ENCODE data around the gene BCDIN3D. TPM values are rescaled to one million over a fixed set of nuclear protein-coding genes. Genes with fewer than 3 reads are reported as not detected.

Gene BCDIN3D
- total and polyA plus RNA-seq, 5 donors: 2.2 to 3.6 (median 3.1) TPM

GRCh38 chr12:49819786-49820185 lies 23.1 kb downstream of the BCDIN3D start:
- intact Hi-C loops (cut with DNase I): no loop called here
- Histone ChIP-seq H3K9me3 (ENCODE audit: control insufficient read depth, low read length) (no peaks in the 10 kb centered on the region), H3K27ac (ENCODE audit: low read length) (peak overlapping the region; percentile 66), H3K27me3 (ENCODE audit: control insufficient read depth, insufficient read depth) (no peaks in the 10 kb centered on the region), H3K4me1 (ENCODE audit: control insufficient read depth, insufficient read depth, low read length) (peaks cover 23% of the 10 kb centered on the region), H3K4me3 (ENCODE audit: low read length) (no peak overlapping the region)
- no peak for DNase-seq
- WGBS: 51% methylated on average over 2 of the region's 2 CpGs
- peak in 1 of 2 donors; percentile 17 for ATAC-seq

- Histone ChIP-seq H3K27me3 (ENCODE audit: control insufficient read depth, insufficient read depth) (no peaks in the 10 kb centered on the region), H3K4me1 (ENCODE audit: control insufficient read depth, insufficient read depth, low read length) (peaks cover 16% of the 10 kb centered on the region), H3K27ac (ENCODE audit: low read length) (no peak overlapping the region), H3K4me3 (ENCODE audit: low read length) (no peak overlapping the region), H3K9me3 (ENCODE audit: control insufficient read depth, low read length) (no peaks in the 10 kb centered on the region)
- 76% methylated on average over 7 of the region's 7 CpGs for WGBS
- DNase-seq: no peak
- intact Hi-C loops (cut with DNase I): no loop called here
- no peak for ATAC-seq
Observed at GRCh38 chr12:49818241-49818895, 24.5 kb downstream of the BCDIN3D start.

- Histone ChIP-seq H3K4me3 (ENCODE audit: low read length) (no peak overlapping the region), H3K4me1 (ENCODE audit: control insufficient read depth, insufficient read depth, low read length) (peaks cover 20% of the 10 kb centered on the region), H3K27me3 (ENCODE audit: control insufficient read depth, insufficient read depth) (no peaks in the 10 kb centered on the region), H3K9me3 (ENCODE audit: control insufficient read depth, low read length) (no peaks in the 10 kb centered on the region), H3K27ac (ENCODE audit: low read length) (no peak overlapping the region)
- WGBS: 91% methylated on average over 1 of the region's 1 CpG
- intact Hi-C loops (cut with DNase I): no loop called here
- no peak for DNase-seq
- ATAC-seq: no peak
Observed at GRCh38 chr12:49813131-49813530, 29.8 kb downstream of the BCDIN3D start.

GRCh38 chr12:49811961-49812401 lies 30.9 kb downstream of the BCDIN3D start:
- Histone ChIP-seq H3K27ac (ENCODE audit: low read length) (no peak overlapping the region), H3K4me1 (ENCODE audit: control insufficient read depth, insufficient read depth, low read length) (peaks cover 24% of the 10 kb centered on the region), H3K9me3 (ENCODE audit: control insufficient read depth, low read length) (no peaks in the 10 kb centered on the region), H3K27me3 (ENCODE audit: control insufficient read depth, insufficient read depth) (no peaks in the 10 kb centered on the region), H3K4me3 (ENCODE audit: low read length) (no peak overlapping the region)
- intact Hi-C loops (cut with DNase I): no loop called here
- DNase-seq (no peak), ATAC-seq (no peak)
- 81% methylated on average over 4 of the region's 4 CpGs for WGBS

- WGBS: 75% methylated on average over 5 of the region's 5 CpGs
- Histone ChIP-seq H3K27me3 (ENCODE audit: control insufficient read depth, insufficient read depth) (no peaks in the 10 kb centered on the region), H3K27ac (ENCODE audit: low read length) (no peak overlapping the region), H3K4me1 (ENCODE audit: control insufficient read depth, insufficient read depth, low read length) (peaks cover 26% of the 10 kb centered on the region), H3K9me3 (ENCODE audit: control insufficient read depth, low read length) (no peaks in the 10 kb centered on the region), H3K4me3 (ENCODE audit: low read length) (no peak overlapping the region)
- intact Hi-C loops (cut with DNase I): no loop called here
- no peak for ATAC-seq
- no peak for DNase-seq
Observed at GRCh38 chr12:49811136-49811535, 31.8 kb downstream of the BCDIN3D start.

DNA sequence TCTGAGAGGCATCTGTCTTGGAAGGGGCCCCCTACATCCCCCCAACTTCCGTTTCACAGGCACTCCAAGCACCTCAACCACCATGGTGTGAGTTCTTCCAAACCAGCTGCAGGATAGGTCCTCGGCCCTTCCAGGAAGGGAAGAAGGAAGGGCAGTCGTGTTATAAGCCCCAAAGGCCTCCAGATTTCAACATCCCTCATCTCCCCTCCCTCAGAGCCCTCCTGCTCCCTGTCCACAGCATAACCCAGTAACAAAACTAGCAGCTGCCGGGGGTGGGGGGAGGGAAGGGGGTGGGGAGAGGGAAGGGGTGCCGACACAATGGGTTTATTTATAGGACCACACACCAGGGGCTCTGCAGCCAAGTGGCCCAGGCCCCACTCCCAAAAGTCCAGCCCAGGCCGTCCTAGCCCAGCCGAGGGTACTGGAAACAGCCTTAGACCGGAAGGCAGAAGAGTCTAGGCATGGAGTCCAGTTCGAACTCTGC lies 33.0 kb downstream of the BCDIN3D start:
- no peak overlapping the region for H3K4me3 ChIP-seq (ENCODE audit: low read length)
- H3K27ac ChIP-seq (ENCODE audit: low read length): peak overlapping the region; percentile 94
- peak in 2 of 3 donors; percentile 70 to 75 for DNase-seq
- WGBS: 22% methylated on average over 9 of the region's 9 CpGs
- ATAC-seq: peak; percentile 44 to 48
- no peaks in the 10 kb centered on the region for H3K9me3 ChIP-seq (ENCODE audit: control insufficient read depth, low read length)
- no peaks in the 10 kb centered on the region for H3K27me3 ChIP-seq (ENCODE audit: control insufficient read depth, insufficient read depth)
- intact Hi-C loops (cut with DNase I): no loop called here
- peaks cover 28% of the 10 kb centered on the region for H3K4me1 ChIP-seq (ENCODE audit: control insufficient read depth, insufficient read depth, low read length)

GRCh38 chr12:49809381-49809905 lies 33.5 kb downstream of the BCDIN3D start:
- intact Hi-C loops (cut with DNase I): no loop called here
- Histone ChIP-seq H3K27me3 (ENCODE audit: control insufficient read depth, insufficient read depth) (no peaks in the 10 kb centered on the region), H3K9me3 (ENCODE audit: control insufficient read depth, low read length) (no peaks in the 10 kb centered on the region), H3K4me1 (ENCODE audit: control insufficient read depth, insufficient read depth, low read length) (peaks cover 28% of the 10 kb centered on the region), H3K27ac (ENCODE audit: low read length) (peak overlapping the region; percentile 94), H3K4me3 (ENCODE audit: low read length) (no peak overlapping the region)
- ATAC-seq: peak; percentile 77 to 78
- peak; percentile 72 to 89 (median 78) for DNase-seq
- WGBS: 20% methylated on average over 4 of the region's 4 CpGs

DNA sequence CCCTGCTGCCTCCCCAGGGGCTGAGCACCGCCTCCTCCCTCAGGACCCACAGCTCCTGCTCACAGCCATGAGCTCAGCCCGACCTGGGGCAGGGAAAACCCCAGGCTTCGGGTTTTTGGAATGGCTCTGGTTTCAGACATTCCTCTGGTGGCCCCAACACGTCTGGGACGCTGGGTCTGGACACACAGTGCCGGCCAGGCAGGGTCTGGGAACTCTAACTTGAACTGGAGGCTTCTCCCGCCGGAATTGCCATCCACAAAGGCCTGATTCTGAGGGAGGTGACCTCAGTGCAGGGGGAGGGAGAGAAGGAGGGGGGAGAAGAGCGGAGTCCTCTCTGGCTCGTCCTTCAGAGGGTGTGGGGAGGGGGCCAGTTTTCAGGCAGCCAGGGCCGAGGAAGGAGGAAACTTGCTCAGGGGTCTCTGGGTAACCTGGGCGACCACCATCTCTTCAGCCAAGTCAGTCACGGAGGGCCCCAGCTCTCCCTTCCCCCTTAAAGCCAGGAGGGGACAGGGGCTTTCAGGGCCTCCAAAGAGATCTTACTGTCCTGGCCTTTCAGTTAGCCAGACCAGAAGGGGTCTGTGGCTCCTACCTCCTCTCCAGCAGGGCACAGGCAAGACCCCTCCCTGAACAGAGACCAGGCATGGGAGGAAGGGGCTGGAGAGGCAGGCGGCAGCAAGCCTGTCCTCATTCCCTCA lies 34.1 kb downstream of the BCDIN3D start:
- H3K4me1 ChIP-seq (ENCODE audit: control insufficient read depth, insufficient read depth, low read length): peaks cover 28% of the 10 kb centered on the region
- H3K27me3 ChIP-seq (ENCODE audit: control insufficient read depth, insufficient read depth): no peaks in the 10 kb centered on the region
- no peak overlapping the region for H3K4me3 ChIP-seq (ENCODE audit: low read length)
- intact Hi-C loops (cut with DNase I): no loop called here
- DNase-seq (peak; percentile 86 to 94 (median 90)), ATAC-seq (peak; percentile 87 to 89)
- H3K27ac ChIP-seq (ENCODE audit: low read length): peak overlapping the region; percentile 94
- H3K9me3 ChIP-seq (ENCODE audit: control insufficient read depth, low read length): no peaks in the 10 kb centered on the region
- 41% methylated on average over 14 of the region's 14 CpGs for WGBS

- Histone ChIP-seq H3K9me3 (ENCODE audit: control insufficient read depth, low read length) (no peaks in the 10 kb centered on the region), H3K4me3 (ENCODE audit: low read length) (no peak overlapping the region), H3K27me3 (ENCODE audit: control insufficient read depth, insufficient read depth) (no peaks in the 10 kb centered on the region), H3K27ac (ENCODE audit: low read length) (peak overlapping the region; percentile 73), H3K4me1 (ENCODE audit: control insufficient read depth, insufficient read depth, low read length) (peaks cover 28% of the 10 kb centered on the region)
- 70% methylated on average over 12 of the region's 12 CpGs for WGBS
- ATAC-seq (no peak), DNase-seq (peak in 1 of 3 donors; percentile 60)
- intact Hi-C loops (cut with DNase I): no loop called here
Observed at GRCh38 chr12:49807991-49808580, 34.8 kb downstream of the BCDIN3D start.

DNA sequence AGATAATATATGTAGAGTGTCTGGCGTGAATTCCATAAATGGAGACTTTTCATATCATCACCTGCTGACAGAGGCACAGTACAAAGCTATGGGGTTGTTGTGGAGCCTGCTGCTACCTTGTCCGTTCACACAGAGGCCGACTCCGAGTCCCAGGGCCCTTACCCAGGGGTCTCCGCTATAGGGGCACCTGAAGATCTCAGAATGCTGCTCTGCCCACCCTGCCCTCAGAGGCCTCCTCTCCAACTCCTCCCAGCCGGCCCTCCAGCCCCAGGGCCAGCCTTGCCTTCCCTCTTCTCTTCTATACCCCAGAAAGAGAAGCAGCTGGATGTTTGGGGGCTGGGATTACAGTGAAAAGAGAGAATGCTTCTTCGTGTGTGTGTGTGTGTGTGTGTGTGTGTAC lies 36.0 kb downstream of the BCDIN3D start:
- WGBS: 73% methylated on average over 7 of the region's 7 CpGs
- ATAC-seq (no peak), DNase-seq (no peak)
- intact Hi-C loops (cut with DNase I): no loop called here
- H3K4me3 ChIP-seq (ENCODE audit: low read length): no peak overlapping the region
- peaks cover 28% of the 10 kb centered on the region for H3K4me1 ChIP-seq (ENCODE audit: control insufficient read depth, insufficient read depth, low read length)
- H3K9me3 ChIP-seq (ENCODE audit: control insufficient read depth, low read length): no peaks in the 10 kb centered on the region
- H3K27ac ChIP-seq (ENCODE audit: low read length): no peak overlapping the region
- no peaks in the 10 kb centered on the region for H3K27me3 ChIP-seq (ENCODE audit: control insufficient read depth, insufficient read depth)

- ATAC-seq: no peak
- no peak for DNase-seq
- WGBS: 79% methylated on average over 7 of the region's 7 CpGs
- Histone ChIP-seq H3K9me3 (ENCODE audit: control insufficient read depth, low read length) (no peaks in the 10 kb centered on the region), H3K4me1 (ENCODE audit: control insufficient read depth, insufficient read depth, low read length) (peaks cover 28% of the 10 kb centered on the region), H3K4me3 (ENCODE audit: low read length) (no peak overlapping the region), H3K27ac (ENCODE audit: low read length) (no peak overlapping the region), H3K27me3 (ENCODE audit: control insufficient read depth, insufficient read depth) (no peaks in the 10 kb centered on the region)
- intact Hi-C loops (cut with DNase I): no loop called here
Observed at GRCh38 chr12:49806321-49806813, 36.5 kb downstream of the BCDIN3D start.
